ENCODE results near the gene DGUOK. TPM values are rescaled to one million over a fixed set of nuclear protein-coding genes. Genes with fewer than 3 reads are reported as not detected.

The DGUOK gene
- total RNA-seq, 1 donor from 2014 or later, result 18.1 TPM

- peak; percentile 3 for ATAC-seq
- intact Hi-C loops (cut with micrococcal nuclease), result no loop called here
- no peak for DNase-seq
Measured at GRCh38 chr2:74003494-74004211, 77.0 kb downstream of the DGUOK start.

DNA sequence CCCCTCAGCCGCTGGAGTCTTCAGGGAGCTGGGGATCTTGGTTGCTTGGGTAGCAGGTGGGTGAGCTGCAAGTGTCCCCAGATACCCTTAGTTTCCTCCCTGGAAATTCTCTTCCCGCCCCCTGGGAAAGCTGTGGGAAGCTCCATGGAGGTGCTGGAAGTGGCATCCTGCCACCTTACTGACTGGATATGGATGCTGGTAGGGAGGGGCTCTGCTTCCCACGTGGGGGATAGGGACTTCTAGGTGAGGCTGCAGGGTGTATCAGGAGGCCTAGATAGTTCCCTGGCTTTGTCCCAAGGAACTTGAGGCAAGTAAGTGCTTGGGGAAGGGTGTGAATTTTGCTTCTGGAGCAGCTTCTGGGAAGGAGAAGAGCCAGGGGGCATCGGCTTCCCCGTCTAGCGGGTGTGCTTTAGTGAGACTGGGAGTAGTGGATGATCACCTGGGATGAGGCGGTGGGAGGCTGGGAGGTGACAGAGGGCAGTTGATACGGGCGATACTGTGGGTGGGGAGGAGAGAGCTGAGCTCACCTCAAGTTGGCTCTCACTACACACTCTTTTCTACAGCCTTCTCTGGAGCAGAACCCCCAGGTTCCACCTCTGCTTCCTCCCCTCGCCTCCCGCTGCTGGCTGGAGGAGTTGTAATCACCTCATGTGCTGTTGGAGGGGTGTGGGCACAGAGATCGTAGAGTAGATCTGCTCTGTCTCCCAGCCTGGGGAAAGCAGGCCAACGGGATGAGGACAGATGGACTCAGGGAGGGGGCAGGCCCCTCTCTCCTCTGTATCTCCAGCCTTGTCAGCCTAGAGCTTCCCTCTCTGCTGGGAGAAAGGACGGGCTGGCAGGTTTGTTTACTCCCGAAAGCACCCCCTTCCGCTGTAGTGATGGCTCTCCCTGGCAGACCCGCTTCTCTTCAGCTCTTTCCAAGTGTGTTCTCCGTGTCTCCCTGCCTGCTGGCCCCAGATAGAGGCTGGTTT is 77.8 kb downstream of the DGUOK start:
- ATAC-seq (no peak), DNase-seq (no peak)
- intact Hi-C loops (cut with micrococcal nuclease), result no loop called here

GRCh38 chr2:74005786-74006185 is 79.1 kb downstream of the DGUOK start:
- intact Hi-C loops (cut with micrococcal nuclease), result no loop called here
- DNase-seq (no peak), ATAC-seq (no peak)

DNA sequence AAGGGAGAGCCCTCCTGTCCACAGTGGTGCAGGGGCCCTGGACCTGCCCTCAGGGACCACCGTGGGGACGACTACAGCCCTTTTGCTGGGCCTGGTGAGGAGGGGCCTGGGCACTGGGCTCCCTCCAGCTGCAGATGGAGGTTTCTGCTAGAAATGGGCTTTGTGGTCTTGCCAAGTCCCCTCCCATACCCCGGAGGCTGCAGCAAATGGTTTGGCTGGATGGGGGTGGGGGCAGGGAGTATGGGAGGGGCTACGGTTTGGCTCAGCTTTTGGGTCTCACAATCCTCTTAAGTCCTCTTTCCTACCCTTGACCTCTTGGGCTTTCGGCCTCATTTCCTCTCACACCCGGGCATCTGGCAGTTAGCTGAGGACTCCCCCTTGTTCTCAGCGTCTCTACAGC is 79.8 kb downstream of the DGUOK start:
- intact Hi-C loops (cut with micrococcal nuclease), result no loop called here
- peak; percentile 3 for ATAC-seq
- no peak for DNase-seq

DNA sequence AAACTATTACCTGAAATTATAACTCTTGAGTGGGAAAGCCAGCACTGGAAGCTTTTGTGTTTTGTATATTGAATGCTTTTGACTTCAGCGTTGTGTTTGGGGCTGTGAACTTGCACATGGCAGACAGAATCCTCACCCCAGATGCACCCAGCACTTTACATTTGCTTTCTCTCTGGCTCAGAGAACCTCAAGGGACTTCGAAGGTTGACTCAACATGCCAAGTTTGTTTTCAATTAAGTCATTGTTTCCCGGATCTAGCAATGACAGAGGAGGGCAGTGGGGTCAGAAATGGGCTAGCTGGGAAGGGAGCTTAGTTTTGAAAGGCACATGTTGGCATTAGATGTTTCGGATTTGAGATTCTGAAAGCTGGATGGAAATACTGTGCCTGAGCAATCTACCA is 80.4 kb downstream of the DGUOK start:
- intact Hi-C loops (cut with micrococcal nuclease), result no loop called here
- ATAC-seq (no peak), DNase-seq (no peak)

- ATAC-seq, result no peak
- intact Hi-C loops (cut with micrococcal nuclease), result no loop called here
Measured at GRCh38 chr2:74007711-74008110, 81.0 kb downstream of the DGUOK start.

More at GRCh38 chr2:74007711-74008110, 81.0 kb downstream of the DGUOK start:
- DNase-seq, result no peak

Other genes with a start within 250 kb of the DGUOK start
- 36.4 TPM for gene TPRKB, start 189.5 kb upstream of the DGUOK start, total RNA-seq
- gene DUSP11, start 146.8 kb upstream of the DGUOK start, total RNA-seq, result 12.9 TPM
- not detected for gene C2orf78, start 142.7 kb upstream of the DGUOK start, total RNA-seq
- 27.2 TPM for gene STAMBP, start 97.9 kb upstream of the DGUOK start, total RNA-seq
- gene ACTG2, start 33.9 kb upstream of the DGUOK start, total RNA-seq, result 0.32 TPM
- gene TET3, start 58.0 kb downstream of the DGUOK start, total RNA-seq, result 3.3 TPM
- 89.9 TPM for gene BOLA3, start 221.0 kb downstream of the DGUOK start, total RNA-seq

All from left ventricle myocardium superior (tissue), 1 donor.